K562 (cell line): Measurements from ENCODE around the gene DUSP9.

Source experiments
- RBM17 ChIP-seq: fragments of 200-400 bp; formaldehyde crosslinking; IDR thresholded peaks from 2 replicates; pipeline ENCODE4 v1.6.1; 2017; ENCODE audit warnings: low read depth, mild to moderate bottlenecking, low read length, borderline replicate concordance
- ZNF76 ChIP-seq: fragments of 250-450 bp; sonication (Bioruptor Pico); IDR thresholded peaks from 2 replicates; pipeline ENCODE4 v1.4.0; 2020; ENCODE audit warnings: mild to moderate bottlenecking, moderate library complexity, borderline replicate concordance
- TF ChIP-seq, protein P1 (sequence below): fragments of 150-350 bp; conservative IDR thresholded peaks from 2 replicates; pipeline ENCODE4 v1.6.1; 2014; ENCODE audit warnings: low read length
- TF ChIP-seq, protein P2 (sequence below): sonication (generic); formaldehyde crosslinking; IDR thresholded peaks from 2 replicates; pipeline ENCODE4 v1.8.0; 2022; ENCODE audit warnings: missing genetic modification reagents, mild to moderate bottlenecking, moderate library complexity, borderline replicate concordance

- TF ChIP-seq, protein P1, sequence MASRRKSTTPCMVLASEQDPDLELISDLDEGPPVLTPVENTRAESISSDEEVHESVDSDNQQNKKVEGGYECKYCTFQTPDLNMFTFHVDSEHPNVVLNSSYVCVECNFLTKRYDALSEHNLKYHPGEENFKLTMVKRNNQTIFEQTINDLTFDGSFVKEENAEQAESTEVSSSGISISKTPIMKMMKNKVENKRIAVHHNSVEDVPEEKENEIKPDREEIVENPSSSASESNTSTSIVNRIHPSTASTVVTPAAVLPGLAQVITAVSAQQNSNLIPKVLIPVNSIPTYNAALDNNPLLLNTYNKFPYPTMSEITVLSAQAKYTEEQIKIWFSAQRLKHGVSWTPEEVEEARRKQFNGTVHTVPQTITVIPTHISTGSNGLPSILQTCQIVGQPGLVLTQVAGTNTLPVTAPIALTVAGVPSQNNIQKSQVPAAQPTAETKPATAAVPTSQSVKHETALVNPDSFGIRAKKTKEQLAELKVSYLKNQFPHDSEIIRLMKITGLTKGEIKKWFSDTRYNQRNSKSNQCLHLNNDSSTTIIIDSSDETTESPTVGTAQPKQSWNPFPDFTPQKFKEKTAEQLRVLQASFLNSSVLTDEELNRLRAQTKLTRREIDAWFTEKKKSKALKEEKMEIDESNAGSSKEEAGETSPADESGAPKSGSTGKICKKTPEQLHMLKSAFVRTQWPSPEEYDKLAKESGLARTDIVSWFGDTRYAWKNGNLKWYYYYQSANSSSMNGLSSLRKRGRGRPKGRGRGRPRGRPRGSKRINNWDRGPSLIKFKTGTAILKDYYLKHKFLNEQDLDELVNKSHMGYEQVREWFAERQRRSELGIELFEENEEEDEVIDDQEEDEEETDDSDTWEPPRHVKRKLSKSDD = no peak
- TF ChIP-seq, protein P2, sequence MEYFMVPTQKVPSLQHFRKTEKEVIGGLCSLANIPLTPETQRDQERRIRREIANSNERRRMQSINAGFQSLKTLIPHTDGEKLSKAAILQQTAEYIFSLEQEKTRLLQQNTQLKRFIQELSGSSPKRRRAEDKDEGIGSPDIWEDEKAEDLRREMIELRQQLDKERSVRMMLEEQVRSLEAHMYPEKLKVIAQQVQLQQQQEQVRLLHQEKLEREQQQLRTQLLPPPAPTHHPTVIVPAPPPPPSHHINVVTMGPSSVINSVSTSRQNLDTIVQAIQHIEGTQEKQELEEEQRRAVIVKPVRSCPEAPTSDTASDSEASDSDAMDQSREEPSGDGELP = no peak
- no peak for TF ChIP-seq RBM17
- no peak for TF ChIP-seq ZNF76 (CRISPR knock-in tag)
Measured at GRCh38 chrX:153669901-153670731, 23.1 kb downstream of the DUSP9 start.
